NCI-H2029 treated with DMSO at 0.1 percent for 48 hours (cell line): ENCODE data around the gene MYL9.
"Not testable (repeated sequence)": the region's sequence is repeated elsewhere in the genome, so short reads cannot be mapped to it uniquely, and the experiment has no call there.

Experiments used
- DNase-seq: peaks from one replicate; lab custom pipeline; 2025; lab: John Stamatoyannopoulos, UW

Gene MYL9

DNA sequence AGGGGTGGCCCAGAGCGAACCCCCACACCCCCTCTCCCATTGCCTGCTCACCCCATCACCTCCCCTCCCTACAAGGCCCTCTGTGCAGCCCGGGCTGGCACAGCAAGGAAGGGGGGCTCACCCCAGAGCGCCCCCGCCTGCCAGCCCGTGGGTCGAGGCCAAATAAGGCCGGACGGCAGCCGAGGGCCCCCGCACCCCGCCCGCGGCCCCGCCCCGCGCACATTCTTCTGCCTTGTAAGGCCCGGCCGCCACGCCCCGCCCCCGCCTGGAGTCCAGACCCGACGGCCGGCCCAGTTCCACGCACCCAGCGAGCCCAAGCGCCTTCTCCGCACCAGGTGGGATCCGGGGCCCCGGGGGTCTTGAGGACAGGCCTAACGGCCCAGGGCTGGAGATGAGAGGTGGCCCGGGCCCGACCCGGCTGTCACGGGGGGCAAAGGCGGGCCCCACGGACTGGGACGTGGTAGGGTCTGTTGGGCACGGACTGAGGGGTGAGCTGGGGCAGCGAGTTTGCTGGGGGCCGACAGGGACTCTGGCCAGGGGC, at the start of gene MYL9:
Gene MYL9 (plus strand): TSS at position 293 of the 541 bp plus-strand sequence. CDS start 3,366 bp downstream, outside the sequence.
- no peak for DNase-seq

DNA sequence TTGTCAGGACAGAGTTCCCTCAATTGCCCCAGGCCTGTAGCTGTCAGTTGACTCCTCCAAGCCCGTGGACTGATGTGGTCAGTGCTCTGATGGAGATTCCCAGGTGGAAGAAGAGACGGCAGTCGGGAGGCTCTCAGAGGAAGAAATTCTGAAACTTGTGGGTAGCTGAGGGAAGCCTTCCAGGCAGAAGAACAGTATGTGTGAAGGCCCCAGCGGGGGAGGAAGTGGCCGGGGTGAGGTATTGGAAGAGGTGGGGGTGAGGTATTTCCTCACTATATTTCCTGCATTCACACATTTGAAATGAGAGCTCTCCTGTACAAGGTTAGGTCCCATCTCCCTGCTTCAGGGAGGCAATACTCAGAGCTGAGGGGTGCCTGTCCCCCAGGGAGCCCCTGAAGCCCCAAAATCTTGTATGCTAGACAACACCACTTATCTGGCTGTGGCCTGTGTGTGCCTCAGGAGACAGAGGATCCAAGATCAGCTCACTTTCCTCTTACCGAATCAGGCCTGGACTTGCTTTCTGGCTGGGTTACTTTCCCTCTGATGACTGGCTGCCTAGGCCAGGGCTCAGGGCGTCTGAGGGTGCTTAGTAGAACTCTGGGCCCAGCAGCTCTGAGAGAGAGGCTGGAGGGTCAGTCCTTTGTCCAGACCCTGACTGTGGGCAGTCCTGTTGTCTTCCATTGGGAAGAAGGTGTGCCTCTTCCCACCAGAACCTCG, 49.3 kb upstream of the MYL9 start:
- no peak for DNase-seq

DNA sequence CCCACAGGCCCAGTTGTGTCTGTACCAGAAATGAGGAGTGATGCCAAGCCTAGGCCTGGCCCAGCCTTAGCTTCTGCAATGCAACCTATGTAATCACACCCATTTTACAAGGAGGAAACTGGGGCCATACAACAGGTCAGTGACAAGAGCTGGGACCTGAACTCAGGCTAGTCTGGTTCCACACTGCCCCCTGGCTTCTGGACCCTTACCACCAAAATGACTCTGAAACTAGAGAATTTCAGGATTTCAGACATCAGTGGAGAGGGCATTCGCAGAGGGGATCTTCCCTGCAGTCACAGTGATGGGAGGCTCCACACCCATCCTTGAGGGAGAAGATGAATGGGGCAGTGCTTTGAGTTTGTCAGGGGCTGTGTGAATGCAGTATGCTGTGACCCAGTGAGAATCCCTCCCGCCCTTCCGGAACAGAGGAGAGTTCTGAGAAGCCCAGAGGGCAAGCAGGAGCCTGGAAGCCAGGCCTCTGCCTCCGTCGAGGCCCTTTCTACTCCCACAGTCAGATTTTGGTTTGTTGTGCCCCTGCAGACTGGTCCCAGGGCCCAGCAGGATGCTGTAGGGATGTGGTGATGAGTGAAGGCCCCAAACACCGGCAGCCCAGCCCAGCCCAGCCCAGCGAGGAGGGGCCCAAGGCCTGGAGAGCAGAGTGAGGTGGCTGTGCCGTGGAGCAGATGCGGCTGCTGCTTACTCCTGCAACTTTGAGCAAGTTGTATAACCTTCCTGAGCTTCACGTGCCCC, 48.1 kb upstream of the MYL9 start:
- DNase-seq = no peak

DNA sequence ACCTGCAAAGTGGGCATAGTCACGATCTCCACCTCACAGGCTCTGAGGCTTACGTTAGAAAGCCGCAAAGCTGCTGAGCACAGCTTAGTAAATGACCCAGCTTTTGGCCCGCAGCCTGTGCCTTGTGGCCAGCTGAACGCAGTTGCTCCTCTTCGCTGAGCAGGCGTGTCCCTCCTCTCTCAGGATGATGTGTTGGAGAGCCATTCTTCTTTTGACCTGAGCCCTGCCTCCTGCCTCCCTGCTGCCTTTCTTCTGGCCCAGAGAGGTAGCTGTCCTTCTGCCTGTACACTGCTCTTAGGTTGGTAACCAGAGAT, 47.6 kb upstream of the MYL9 start:
- DNase-seq = no peak

DNA sequence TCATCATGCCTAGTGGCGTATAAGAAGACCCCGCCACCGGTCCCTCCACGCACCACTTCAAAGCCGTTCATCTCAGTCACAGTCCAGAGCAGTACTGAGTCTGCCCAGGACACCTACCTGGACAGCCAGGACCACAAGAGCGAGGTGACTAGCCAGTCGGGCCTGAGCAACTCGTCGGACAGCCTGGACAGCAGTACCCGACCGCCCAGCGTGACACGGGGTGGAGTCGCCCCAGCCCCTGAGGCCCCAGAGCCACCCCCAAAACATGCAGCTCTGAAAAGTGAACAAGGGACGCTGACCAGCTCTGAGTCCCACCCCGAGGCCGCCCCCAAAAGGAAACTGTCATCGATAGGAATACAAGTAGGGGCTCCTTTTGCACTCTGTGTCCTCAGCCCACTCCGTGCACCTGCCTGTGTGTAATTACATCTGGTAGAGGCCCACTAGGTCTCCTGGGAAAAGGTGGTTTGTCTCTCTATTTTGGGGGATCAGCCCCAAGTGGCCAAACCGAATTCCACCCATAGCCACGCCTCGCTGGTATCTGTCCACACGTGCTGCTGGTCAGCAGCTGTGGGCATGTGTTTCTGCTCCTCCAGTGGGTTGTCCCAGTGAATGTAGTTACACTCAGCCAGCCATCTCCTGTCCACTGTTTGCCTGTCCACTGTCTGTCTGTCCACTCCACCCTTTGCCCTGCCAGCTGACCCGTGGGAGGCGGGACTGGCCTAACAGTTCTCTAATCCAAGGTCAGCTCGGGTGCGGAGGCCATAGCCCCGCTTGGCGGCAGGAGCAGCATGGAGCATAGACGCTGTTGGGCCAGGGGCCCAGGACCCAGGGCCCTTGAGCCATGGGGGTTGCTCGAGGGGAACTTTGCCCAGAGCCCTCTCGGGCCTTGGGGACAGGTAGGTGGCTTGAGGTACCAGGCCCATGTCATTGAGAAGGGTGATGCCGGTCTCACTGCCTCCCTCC, 44.3 kb upstream of the MYL9 start:
- no peak for DNase-seq

DNA sequence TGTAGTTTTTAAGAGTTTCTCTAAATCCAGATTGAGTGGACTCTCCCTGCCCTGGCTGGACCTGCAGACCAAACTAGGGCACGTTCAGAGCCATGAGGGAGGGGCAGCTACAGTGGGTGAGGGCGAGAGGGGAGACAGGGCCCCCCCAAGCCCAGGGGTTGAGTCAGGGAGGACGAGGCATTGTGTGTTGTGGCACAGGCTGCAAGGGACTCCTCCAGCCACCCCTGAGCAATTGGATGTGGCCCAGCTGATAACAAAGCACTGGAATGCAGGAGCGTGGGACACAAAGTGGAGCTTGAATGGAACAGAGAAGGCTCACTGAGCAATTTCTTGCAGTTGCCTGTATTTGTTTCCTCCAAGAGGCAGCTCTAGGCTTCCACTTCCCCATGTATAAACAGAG, 43.5 kb upstream of the MYL9 start:
- no peak for DNase-seq

DNA sequence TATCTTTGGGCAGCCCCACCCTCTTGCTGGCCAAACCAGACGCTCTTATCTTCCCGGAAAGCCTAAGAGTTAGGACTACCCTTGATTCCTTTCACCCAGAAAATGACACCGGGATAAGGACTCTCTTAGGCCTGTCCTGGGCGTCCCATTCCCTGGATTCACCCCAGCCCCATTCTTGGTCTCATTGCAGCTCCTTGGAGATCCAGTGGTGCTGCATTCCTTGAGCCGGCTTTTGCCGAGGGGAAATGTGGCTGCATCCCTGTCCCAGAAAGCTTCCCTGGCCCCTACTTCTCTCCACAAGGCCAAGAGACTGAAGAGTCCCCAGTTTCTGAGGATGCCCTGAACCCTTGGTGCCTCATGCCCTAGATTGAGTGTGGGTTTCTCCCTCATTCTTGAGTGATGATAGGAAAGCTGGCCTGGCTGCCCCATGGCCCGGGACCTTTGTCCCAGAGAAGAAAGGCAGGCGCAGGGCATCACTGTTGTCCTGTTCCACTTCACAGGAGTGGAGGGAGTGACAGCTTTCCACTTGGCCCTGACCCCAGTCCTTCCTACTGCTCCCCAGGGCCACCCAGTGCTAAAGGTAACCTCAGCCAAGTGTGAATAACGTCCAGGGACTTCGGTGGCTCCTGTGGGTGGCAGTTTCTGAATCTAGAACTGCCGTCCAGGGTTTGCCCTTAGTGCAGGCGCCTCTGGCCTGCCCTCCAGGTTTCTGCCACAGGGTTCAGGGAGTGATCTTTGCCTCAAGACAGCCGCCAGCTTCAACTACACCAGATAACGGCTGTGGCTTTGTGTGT, 42.7 kb upstream of the MYL9 start:
- no peak for DNase-seq

DNA sequence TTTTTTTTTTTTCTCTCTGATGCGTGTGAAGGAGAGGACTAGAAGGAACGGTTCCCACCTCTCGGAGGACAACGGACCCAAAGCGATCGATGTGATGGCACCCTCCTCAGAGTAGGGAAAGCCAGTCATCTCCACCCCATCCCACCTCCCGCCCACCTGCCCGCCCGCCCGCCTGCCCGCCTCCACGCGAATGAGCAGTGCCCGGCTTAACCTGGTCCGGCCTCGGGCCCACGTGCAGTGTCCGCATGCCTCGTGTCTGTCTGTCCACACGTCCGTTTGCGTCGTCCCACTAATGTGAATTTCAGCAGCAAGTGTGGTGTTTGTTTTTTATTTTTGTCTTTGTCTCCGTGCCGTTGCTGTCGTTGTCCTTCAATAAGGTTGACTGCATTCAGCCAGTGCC, 42.1 kb upstream of the MYL9 start:
- DNase-seq = no peak

DNA sequence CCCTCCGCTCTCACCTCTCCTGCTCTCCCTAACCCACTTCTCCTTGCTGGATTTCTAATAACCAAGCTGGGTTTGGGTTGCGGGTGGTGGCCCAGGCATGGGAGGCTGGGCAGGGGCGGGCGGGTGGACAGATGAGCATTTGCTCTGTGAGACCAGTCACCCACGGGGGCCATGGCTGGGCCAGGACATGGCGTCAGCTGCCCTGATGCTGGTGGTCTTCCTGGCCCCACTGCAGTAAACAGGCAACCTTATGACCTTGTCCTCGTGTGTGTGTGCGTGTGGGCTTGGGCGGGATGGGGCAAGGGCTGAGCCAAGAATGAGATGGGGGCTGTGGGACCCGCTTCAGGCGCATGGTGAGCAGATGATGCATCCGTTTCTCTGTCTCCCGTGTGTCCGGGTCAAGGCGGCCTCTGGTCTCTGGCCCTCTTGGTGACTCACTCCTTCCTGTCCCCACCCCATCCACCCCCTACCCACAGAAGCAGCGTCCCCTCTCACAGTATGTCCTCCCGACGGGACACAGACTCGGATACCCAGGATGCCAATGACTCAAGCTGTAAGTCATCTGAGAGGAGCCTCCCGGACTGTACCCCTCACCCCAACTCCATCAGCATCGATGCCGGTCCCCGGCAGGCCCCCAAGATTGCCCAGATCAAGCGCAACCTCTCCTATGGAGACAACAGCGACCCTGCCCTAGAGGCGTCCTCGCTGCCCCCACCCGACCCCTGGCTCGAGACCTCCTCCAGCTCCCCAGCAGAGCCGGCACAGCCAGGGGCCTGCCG, 41.4 kb upstream of the MYL9 start:
- DNase-seq = no peak

DNA sequence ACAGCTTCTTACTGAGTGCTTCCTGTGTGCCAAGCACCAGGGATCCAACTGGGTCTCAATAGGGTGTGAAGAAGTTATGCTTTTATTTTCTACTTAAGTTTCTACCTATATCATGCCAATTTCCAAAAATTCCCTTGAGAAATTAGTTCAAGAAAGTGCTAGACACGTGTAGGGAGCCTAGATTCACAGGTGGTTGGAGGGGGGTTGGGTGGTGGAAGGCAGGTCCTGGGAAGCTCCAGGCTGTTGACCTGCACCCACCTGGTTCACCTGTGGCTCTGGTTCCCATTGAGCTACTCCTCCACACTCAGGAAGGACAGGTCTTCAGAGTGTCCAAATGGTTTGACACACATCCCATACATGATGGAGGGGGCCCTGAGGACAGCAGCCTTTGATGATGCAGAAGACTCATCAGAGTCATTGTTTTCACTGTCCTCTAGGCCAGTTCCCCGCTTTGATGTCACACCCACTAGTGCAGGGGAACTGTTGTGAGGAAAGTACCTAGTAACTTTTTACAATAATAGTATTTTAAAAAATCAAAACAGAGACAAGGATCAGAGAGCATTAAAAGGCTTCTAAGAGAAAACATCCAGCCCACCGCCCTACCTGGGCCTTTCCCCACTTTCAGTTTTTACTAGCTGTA, 39.8 kb upstream of the MYL9 start:
- no peak for DNase-seq

DNA sequence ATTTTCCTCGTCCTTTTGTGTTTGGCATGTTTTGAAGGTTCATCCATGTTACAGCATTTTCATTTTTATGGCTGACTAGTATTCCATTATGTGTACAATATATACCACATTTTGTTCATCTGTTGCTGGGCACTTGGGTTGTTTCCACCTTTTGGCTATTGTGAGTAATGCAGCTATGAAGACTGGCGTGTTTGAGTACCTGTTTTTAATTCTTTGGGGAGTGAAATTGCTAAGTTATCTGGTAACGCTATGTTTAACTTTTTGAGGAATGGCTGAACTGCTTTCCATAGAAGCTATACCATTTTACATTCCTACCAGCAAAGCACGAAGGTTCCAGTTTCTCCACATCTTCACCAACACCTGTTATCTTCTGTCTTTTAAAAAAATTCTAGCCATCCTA, 37.0 kb upstream of the MYL9 start:
- DNase-seq = no peak

DNA sequence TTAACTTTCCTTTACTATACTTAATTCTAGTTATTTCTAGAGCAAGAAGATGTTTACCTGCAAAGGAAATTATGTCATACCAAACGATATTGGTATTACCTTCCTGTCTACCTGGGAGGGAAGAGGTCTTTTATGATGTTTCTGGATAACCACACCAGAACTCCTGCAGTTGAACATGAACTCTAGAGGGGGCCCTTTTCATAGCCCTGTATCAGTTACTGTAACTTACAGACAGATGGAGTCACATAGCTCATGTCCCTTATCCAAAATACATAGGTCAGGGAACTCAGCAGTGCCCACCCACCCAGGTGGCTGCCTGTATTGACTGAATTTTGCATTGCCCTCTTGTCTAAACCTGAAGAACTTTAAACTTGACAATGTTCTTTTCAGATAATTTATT, 35.1 kb upstream of the MYL9 start:
- DNase-seq = no peak

DNA sequence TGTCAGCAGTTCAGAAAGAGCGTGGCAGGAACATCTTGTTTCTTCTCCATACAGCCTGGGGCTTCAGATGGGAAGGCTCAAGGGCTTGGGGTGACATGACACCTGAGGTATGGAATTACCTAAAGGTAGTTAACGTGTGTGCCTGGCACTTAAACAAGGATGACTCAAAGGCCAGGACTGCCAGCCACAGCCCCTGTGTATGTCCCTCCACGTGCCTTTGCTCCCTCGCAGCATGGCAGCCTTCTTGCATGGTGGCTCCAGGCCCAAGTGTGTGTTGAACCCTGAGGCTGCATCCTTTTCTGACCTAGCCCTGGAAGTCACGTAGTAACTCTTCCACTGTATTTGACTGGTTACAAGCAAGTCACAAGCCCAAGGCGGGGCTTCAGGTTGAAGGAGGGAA, 33.6 kb upstream of the MYL9 start:
- DNase-seq = no peak

DNA sequence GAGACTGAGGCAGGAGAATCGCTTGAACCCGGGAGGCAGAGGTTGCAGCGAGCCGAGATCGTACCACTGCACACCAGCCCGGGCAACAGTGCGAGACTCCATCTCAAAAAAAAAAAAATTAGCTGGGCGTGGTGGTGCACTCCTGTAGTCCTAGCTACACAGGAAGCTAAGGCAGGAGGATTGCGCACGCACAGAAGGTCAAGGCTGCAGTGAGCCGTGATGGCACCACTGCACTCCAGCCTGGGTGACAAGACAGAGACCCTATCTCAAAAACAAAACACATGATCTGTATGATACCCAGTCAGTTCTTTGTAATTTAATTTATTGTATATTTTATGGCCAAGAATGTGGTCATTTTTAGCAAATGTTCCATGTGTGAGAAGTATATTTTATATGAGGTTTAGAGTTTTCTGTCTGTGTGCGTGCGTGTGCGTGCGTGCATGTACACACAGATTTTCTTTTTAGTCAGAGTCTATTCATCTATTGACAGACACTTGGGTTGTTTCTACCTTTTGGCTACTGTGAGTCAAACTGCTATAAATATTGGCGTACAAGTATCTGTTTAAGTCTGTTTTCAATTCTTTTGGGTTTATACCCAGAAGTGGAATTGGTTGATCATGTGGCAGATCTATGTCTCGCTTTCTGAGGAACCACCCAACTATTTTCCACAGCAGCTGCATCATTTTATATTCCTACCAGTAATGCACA, 22.2 kb upstream of the MYL9 start:
- DNase-seq = no peak

DNA sequence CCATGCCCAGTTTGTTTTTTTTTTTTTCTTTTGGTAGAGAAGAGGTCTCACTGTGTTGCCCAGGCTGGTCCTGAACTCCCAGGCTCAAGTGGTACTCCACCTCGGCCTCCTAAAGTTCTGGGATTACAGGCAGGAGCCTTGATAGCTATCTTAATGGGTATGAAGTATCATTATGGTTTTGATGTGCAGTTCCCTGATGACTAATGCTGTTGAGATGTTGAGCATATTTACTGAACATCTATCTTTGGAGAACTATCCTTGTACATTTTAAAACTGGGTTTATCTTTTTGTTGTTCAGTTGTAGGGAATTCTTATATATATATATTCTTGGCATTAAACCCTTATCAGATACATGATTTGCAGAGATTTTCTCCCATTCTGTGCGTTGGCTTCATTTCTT, 21.4 kb upstream of the MYL9 start:
- no peak for DNase-seq

DNA sequence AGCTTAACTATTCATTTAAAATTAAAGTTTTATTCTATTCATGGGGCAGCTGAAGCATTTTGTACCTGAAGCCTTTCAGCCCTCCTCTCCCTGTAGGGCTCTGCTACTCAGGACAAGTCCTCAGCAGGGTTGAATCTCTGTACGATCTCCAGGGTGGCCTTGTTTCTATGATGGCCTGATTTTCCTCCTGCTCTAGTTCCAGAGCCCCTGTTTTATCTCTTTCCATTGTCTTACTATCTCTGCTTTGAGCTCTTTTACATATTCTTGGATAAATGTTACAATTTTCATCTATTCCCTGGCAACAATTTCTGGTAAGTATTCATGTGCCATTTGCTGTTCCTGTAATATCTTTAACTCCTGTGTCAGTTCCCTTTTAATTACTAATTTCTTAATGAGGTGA, 19.8 kb upstream of the MYL9 start:
- DNase-seq = no peak

DNA sequence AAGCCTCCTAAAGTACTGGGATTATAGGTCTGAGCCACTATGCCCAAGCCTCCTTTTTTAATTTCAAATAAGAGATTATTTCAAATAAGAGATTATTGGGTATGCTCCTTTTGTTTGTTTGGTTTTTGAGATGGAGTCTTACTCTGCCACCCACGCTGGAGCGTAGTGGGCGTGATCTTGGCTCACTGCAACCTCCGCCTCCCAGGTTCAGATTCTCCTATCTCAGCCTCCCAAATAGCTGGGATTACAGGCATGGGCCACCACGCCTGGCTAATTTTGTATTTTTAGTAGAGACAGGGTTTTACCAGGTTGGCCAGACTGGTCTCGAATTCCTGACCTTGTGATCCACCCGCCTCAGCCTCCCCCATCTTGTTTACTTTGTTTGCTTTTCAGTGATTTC, 18.9 kb upstream of the MYL9 start:
- DNase-seq = not testable (repeated sequence)

DNA sequence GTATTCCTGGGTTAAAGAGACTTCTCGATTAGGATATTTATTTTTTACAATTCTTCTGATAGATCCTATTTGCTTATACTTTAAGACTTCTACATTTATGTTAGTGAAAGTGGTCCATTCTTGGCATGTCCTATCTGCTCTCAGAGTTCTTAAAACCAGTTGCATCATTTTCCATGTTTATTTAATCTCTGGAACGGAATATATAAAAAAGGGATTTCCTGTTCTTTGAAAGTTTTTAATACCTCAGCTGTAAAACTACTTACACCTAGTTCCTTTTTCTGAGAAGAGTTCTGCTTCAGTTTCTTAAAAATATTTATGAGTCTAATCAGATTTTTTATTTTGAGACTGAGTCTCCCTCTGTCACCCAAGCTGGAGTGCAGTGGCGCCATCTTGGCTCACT, 18.0 kb upstream of the MYL9 start:
- DNase-seq = no peak

DNA sequence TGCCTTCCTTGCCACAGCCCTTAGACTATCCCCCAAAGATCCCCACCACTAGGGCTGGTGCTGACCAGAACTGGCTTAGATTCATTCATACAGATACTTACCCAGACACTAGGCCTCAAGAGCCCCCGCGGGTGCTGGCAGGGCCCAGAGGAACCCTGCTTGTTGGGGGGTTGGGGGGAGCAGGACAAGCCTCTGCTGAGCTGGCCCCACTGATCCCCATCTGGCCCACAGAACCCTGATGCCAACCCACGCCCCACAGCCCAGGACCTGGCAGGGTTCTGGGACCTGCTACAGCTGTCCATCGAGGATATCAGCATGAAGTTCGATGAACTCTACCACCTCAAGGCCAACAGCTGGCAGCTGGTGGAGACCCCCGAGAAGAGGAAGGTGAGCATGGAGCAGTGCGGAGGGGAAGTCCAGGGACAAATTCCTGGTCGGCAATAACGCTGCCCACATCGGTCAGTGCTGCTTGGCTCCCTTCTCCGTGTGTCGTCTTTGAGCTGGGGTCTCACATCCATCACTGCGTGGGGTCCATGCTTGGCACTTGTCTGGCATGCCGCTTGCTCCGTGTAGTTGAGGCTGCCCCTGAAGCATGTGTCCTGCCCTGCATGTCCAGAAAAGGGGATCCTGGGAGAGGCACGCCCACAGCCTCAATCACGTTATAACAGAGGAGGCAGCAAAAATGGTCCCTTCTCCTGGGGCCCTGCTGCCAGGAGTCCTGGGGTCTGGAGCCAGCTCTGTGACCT, 15.5 kb upstream of the MYL9 start:
- DNase-seq = no peak
